DOHH2 (cell line): ENCODE measurements around the gene PIP4K2A.

Experiments
- CTCF ChIP-seq: fragments of 200-600 bp; sonication (generic); IDR thresholded peaks from one replicate; pipeline ENCODE4 v1.5.1; 2014; ENCODE audit warnings: antibody characterized with exemption, mild to moderate bottlenecking, low read depth, low read length; ENCODE audit not compliant: poor library complexity, severe bottlenecking
- EZH2phosphoT487 ChIP-seq: fragments of 200-600 bp; sonication (generic); IDR thresholded peaks from 2 replicates; pipeline ENCODE4 v1.6.1; 2017; ENCODE audit warnings: borderline replicate concordance, mild to moderate bottlenecking, antibody characterized with exemption, low read length, moderate library complexity, mixed read lengths

- TF ChIP-seq CTCF (no peak), EZH2phosphoT487 (no peak)
These were observed 13.9 kb downstream of the PIP4K2A start for GRCh38 chr10:22700489-22700888.
